Measurements from ENCODE around the gene NXPE4.
"Not testable (repeated sequence)": the region's sequence is repeated elsewhere in the genome, so short reads cannot be mapped to it uniquely, and the experiment has no call there.

NXPE4 gene

DNA sequence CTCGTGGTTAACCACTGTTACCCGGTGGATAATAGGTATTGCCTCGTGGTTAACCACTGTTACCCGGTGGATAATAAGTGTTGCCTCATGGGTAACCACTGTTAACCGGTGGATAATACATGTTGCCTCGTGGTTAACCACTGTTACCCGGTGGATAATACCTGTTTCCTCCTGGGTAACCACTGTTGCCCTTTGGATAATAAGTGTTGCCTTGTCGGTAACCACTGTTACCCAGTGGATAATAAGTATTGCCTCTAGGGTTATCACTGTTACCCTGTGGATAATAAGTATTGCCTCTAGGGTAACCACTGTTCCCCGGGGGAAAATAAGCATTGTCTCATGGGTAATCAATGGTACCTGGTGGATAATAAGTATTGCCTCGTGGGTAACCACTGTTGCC is 15.0 kb upstream of the NXPE4 start:
- DNase-seq (ENCODE audit: low read depth in 2 of 2), result no peak

DNA sequence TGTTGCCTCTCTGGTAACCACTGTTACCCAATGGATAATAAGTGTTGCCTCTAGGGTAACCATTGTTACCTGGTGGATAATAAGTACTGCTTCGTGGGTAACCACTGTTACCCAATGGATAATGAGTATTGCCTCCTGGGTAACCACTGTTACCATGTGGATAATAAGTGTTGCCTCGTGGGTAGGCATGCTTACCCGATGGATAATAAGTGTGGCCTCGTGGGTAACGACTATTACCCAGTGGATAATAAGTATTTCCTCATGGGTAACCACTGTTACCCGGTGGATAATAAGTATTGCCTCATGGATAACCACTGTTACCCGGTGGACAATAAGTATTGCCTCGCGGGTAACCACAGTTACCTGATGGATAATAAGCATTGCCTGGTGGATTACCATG is 13.8 kb upstream of the NXPE4 start:
- no peak for DNase-seq (ENCODE audit: low read depth in 2 of 2)

DNA sequence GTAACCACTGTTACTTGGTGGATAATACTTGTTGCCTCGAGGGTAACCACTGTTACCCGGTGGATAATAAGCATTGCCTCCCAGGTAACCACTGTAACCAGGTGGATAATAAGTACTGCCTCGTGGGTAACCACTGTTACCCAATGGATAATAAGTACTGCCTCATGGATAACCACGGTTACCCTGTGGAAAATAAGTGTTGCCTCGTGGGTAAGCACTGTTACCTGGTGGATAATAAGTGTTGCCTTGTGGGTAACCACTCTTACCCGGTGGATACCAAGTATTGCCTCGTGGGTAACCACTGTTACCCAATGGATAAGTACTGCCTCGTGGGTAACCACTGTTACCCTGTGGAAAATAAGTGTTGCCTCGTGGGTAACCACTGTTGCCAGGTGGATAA is 13.0 kb upstream of the NXPE4 start:
- DNase-seq (ENCODE audit: low read depth in 2 of 2), result not testable (repeated sequence)

DNA sequence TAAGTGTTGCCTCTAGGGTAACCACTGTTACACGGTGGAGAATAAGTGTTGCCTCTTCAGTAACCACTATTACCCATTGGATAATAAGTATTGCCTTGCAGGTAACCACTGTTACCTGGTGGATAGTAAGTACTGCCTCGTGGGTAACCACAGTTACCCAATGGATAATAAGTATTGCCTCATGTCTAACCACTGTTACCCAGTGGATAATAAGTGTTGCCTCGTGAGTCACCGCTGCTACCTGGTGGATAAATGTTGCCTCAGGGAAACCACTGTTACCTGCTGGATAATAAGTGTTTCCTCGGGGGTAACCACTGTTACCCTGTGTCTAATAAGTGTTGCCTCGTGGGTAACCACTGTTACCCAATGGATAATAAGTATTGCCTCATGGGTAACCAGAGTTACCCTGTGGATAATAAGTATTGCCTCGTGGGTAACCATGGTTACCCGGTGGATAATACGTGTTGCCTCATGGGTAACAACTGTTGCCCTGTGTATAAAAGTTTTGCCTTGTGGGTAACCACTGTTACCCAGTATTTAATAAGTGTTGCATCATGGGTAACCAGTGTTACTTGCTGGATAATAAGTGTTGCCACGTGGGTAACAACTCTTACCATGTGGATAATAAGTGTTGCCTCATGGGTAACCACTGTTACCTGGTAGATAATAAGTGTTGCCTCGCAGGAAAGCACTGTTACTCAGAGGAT is 12.3 kb upstream of the NXPE4 start:
- DNase-seq (ENCODE audit: low read depth in 2 of 2), result no peak

DNA sequence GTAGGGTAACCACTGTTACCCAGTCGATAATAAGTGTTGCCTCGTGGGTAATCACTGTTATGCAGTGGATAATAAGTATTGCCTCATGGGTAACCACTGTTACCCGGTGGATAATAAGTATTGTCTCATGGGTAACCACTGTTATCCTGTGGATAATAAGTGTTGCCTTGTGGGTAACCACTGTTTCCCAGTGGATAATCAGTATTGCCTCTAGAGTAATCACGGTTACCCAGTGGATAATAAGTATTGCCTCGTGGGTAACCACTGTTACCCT is 11.2 kb upstream of the NXPE4 start:
- not testable (repeated sequence) for DNase-seq (ENCODE audit: low read depth in 2 of 2)

DNA sequence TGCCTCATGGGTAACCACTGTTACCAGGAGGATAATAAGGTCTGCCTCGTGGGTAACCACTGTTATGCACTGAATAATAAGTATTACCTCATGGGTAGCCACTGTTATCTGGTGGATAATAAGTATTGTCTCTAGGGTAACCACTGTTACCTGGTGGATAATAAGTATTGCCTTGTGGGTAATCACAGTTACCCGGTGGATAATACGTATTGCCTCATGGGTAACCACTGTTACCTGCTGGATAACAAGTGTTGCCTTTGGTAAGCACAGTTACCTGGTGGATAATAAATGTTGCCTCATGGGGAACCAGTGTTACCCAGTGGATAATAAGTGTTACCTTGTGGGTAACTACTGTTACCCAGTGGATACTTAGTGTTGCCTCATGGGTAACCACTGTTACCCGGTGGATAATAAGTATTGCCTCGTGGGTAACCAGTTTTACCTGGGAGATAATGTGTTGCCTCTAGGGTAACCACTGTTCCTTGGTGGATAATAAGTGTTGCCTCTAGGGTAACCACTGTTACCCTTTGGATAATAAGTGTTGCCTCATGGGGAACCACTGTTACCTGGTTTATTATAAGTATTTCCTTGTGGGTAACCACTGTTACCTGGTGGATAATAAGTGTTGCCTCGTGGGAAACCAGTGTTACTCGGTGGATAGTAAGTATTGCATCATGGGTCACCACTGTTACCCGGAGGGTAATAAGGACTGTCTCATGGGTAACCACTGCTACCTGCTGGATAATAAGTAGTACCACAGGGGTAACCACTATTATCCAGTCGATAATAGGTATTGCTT is 10.6 kb upstream of the NXPE4 start:
- DNase-seq (ENCODE audit: low read depth in 2 of 2), result no peak

DNA sequence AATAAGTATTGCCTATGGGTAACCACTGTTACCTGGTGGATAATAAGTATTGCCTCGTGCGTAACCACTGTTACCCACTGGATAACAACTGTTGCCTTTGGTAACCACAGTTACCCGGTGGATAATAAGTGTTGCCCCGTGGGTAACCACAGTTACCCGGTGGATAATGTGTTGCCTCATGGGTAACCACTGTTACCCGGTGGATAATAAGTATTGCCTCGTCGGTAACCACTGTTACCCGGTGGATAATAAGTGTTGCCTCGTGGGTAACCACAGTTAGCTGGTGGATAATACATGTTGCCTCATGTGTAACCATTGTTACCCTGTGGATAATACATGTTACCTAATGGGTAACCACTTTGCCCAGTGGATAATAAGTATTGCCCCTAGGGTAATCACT is 9.8 kb upstream of the NXPE4 start:
- no peak for DNase-seq (ENCODE audit: low read depth in 2 of 2)

DNA sequence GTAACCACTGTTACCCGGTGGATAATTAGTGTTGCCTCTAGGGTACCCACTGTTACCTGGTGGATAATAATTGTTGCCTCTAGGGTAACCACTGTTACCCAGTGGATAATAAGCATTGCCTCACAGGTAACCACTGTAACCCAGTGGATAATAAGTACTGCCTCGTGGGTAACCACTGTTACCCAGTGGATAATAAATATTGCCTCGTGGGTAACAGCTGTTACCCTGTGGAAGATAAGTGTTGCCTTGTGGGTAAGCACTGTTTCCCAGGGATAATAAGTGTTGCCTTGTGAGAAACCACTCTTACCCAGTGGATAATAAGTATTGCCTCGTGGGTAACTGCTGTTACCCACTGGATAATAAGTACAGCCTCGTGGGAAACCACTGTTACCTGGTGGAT is 9.3 kb upstream of the NXPE4 start:
- no peak for DNase-seq (ENCODE audit: low read depth in 2 of 2)

DNA sequence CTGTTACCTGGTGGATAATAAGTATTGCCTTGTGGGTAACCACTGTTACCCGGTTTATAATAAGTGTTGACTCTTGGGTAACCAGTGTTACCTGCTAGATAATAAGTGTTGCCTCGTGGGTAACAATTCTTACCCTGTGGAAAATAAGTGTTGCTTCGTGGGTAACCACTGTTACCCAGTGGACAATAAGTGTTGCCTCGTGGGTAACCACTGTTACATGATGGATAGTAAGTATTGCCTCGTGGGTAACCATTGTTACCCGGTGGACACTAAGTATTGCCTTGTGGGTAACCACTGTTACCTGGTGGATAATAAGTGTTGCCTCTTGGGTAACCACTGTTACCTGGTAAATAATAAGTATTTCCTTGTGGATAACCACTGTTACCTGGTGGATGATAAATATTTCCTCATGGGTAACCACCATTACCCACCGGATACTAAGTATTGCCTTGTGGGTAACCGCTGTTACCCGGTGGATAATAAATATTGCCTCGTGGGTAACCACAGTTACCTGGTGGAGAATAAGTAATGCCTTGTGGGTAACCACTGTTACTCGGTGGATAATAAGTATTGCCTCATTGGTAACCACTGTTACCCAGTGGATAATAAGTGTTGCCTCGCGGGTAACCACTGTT is 8.7 kb upstream of the NXPE4 start:
- no peak for DNase-seq (ENCODE audit: low read depth in 2 of 2)

DNA sequence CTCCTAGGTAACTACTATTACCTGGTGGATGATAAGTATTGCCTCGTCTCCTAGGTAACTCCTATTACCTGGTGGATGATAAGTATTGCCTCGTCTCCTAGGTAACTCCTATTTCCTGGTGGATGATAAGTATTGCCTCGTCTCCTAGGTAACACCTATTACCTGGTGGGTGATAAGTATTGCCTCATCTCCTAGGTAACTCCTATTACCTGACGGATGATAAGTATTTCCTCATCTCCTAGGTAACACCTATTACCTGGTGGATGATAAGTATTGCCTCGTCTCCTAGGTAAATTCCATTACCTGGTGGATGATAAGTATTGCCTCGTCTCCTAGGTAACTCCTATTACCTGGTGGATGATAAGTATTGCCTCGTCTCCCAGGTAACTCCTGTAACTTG is 7.6 kb upstream of the NXPE4 start:
- not testable (repeated sequence) for DNase-seq (ENCODE audit: low read depth in 2 of 2)

DNA sequence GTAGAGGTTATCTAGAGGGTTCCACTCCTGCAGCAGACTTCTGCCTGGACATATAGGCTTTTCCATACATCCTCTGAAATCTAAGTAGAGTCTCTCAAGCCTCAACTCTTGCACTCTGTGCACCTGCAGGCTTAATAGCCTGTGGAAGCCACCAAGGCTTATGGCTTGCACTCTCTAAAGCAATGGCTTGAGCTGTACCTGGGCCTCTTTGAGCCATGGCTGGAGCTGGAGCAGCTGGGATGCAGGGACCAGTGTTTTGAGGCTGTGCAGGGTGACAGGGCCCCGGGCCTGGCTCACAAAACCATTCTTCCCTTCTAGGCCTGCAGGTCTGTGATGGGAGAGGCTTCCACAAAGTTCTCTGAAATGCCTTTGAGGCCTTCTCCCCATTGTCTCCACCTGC is 2.9 kb upstream of the NXPE4 start:
- no peak for DNase-seq (ENCODE audit: low read depth in 2 of 2)

DNA sequence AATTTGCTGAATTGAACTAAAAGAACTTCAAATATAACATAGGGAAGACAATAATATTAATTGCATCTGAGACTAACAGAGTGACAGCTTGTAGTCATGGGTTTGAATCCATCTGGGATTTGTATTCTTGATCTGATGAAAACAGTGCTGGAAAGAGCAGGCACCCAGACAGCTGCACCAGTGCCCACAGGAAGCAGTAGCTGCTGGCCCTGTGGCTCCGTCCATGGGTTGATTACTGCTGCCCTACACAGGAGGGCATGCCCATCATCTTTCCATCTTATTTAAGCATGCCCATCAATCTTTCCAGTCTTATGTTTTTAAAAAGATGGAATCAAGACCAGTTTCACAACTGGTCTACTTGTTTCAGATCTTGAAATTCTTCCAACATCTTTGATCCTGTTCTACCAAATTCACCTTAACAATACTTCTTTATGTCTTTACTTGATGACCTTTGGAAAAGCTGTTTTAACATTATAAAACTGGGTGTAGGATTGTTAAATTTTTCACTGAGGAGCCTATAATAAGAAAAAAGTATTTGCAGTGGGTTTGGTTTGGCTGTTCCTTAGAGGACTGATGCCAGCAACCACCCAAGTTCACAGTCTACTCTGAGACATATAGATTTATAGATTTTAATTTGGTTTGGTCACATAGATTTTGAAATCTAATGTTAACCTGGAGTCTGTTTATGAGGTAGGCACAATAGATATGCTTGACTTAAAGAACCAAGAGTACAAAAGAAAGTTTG is 761 bp upstream of the NXPE4 start:
- no peak for DNase-seq (ENCODE audit: low read depth in 2 of 2)

DNA sequence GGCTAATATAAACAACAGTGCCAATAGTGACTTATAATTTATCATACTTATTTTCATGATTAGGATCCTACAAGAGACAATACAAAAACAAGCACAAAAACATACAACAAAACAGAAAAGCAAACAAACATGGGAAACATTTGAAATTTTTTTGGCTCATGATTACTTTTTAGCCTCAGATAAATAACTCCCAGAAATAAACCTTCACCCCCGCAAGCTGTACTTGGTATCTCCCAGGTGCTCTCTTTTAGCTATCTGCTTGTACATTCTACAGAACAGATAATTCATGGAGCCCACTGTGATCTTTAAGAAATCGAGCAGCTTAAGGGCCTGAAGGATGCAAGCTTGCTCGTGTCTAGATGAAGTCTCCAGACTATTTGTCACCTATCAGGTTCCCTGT is 883 bp downstream of the NXPE4 start:
- DNase-seq (ENCODE audit: low read depth in 2 of 2), result no peak

DNA sequence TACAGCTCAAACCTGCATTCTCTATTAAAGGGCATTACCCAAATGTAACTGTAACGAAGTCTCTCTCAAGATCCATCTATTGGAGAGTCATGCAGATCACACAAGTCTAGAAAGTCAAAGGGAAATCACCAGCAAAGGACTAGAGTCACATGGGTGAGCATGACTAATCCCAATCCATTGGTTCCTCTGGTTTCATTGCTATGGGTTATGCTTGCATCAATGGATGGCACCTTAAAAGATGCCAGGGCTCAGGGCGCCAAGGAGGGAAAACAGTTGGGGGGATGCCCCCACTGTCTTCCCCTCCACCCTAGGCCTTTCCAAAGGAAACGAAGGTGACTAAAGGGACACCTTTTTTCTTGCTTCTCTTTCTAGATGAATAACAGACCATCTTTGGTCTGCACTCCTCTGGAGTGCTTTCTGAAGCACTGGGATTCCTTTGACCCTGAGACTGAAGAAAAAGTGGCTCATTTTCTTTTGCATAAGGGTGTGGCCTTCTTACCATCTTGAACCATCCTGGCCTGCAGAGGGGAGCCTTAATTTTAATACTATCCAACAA is 8.1 kb downstream of the NXPE4 start:
- DNase-seq (ENCODE audit: low read depth in 2 of 2), result no peak

DNA sequence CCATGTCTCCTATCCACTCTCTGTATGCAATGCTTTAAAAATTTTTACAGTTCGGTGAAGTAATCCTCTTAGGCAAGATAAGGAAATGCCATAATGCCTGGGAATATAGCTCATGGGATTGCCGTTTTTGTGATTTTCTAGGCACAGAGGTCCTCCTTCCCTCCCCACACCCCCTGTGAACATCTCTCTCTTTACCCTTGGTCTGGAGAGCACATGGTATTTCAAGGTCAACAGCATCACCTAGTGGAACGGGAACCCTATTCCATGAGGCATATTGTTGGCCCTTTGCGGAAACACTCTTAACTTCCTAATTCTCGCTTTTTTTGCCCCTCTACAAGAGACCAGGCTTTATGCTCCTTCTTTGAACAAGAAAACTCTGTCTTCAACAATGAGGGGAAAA is 8.8 kb downstream of the NXPE4 start:
- no peak for DNase-seq (ENCODE audit: low read depth in 2 of 2)

DNA sequence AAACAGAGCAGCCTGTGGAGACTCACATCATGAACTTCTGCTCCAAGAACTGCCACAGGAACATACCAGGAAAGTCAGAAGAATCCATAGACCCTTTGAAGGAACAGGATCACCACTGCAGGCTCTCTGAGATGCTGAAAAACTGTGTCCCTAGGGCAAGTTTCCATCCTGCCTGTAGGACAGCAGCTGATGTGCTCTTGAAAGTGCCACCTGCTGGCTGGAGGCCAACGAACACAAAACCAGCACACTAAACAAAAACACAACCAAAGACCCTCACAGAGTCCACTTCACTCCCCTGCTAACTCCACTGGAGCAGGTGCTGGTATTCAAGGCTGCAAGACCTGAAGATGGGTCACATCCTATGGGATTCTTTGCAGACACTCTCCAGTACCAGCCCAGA is 23.9 kb downstream of the NXPE4 start:
- DNase-seq (ENCODE audit: low read depth in 2 of 2), result no peak

DNA sequence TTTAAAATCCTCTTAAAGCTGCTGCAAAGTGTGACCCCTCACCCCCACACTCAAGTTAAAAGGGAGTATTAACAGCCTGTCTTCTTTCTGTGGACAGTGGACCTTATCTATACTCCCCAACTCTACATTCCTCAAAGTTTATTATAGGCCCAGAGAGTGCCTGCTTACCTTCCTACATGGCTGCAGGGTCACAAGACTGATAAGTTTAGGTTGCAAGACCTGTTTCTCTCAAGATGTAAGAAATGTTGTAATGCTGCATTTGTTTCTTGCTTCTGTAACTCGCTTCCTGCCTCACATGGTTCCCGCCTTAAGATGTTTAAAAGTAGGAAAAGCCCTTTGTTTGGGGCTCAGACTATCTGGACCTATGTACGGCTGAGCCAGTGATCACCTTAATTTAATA is 25.8 kb downstream of the NXPE4 start:
- DNase-seq (ENCODE audit: low read depth in 2 of 2), result no peak

DNA sequence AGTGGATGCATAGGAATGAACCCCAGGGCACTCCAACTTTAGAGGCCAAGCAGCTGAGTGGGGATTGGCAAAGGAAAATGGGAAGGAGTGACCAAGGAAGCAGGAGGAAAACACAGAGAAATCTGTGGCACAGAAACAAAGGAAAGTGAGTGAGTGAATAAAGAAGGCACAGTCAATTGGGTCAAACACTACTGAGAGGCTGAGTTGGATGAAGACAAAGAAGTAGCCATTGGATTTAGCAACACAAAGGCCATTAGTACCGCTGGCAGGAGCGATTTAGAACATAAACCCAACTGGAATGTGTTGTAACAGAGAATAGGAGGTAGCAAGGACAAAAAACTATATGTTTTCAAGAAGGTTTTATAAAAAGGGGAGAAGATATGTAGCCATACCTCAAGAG is 29.3 kb downstream of the NXPE4 start:
- DNase-seq (ENCODE audit: low read depth in 2 of 2), result no peak

DNA sequence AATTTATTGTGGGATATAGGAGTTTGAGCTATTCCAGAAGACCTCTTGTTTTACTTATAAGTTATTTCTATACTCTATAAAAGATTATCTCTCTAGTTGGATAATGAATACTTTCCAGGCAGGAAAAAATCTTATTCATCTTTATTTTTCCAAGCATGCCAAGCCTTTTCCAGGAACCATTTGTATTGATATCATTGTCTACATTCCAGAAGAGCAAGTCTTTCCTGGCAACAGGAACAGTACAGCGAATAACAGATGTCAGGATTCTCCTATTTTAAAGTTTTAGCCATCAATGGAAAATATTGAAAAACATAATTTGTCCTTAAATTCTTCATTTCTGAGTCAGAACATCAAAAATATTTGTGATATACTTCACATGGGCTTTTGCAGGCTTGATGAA is 30.8 kb downstream of the NXPE4 start:
- no peak for DNase-seq (ENCODE audit: low read depth in 2 of 2)

DNA sequence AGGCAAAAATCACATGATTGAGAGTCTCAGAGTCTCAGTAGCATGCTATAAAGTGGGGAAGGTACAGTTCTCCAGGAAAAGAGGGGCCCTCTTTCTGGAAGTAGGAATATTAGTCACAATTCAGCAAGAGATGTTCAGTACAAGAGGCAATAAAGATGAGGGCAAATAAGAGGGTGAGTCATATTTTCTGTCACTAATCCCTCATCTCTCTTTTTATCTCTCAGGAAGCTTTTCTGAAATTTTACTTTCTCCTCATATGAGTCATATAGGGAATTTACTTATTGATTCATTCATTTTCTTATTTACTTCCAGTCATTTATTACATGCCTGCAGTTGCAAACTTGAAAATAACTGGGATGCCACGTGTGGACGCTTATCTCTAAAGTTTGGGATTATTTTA is 32.5 kb downstream of the NXPE4 start:
- DNase-seq (ENCODE audit: low read depth in 2 of 2), result no peak

DNA sequence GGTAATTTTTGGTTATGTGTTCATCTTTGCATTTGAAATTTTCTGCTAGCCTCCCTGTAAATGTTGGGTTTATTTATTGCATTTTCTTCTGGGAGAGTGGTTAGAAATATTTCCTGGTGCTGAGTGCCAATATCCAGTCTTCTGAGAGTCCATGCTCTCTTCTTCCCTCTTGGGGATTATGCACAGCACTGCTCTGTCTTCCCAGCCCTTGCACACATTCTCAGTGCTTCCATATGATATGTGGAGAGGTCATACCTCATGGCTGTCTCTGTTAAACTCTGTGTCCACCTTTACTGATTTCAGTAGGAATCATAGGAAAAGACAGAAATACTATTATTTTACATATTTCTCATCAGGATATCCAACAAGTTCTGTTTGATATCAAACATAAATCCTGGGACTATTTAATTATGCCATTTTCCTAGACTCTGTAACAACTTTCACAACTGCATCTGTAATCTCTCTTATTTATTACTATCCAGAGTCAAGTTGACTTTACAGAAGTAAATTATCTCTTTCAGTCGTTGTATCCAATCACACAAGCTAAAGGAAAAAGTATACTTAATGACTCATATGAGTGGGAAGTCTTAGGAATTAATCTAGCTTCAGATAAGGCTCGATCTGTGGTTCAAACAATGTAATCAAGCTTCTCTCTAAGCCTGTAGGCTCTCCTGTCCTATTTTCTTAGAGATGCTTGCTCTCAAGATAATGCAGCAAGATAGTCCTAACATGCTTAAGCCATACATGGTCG is 33.2 kb downstream of the NXPE4 start:
- no peak for DNase-seq (ENCODE audit: low read depth in 2 of 2)
